ENCODE results near the gene C20orf96.

C20orf96 gene

DNA sequence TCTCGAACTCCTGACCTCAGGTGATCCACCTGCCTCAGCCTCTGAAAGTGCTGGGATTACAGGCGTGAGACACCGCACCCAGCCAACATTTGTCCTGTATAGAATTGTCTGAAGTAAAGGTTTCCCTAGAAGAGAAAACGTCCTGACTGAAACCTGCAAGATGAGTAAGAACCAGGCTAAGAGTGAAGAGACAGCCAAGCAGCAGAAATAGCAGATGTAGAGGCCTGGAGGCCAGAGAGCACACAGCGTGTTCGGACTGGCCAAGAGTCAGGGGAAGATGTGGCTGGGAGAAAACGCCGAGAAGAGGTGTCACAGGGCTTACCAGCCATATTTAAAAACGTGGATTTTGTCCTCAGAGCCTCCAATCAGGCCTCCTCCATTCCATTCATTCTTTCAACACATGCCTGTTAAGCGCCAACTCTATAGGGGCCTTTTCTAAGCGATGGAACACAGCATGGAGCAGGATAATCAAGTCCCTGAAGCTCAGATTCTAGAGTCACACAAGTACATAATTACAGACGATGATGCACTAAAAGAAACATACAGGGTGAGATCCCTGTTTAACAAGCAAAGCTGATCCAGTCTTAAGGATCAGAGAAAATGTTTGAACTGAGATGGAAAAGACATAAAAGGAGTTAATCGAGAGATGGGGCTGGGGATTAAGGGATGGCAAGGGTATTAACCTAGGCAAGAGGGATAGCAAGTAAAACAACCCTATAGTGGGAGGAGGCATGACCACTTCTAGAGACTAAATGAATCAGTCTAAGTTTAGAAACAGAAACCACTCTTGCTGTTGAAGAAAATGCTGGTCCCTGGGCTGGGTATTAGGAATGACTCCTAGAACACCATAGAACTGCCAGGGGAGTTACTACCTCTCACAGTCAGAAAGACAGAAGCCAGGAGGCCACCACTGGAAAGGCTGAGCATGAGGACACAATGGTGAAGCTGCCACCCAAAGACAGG, 11.6 kb upstream of the C20orf96 start:
- H4K20me1 ChIP-seq (ENCODE audit: insufficient read depth), result 0 out of 2 replicates have a peak, but pooled peaks cover 8% of the 10 kb centered on the region
- H2AFZ ChIP-seq (ENCODE audit: low read depth), result no peak overlapping the region
- no peak overlapping the region for H3K27ac ChIP-seq
- no peak overlapping the region for H3K4me3 ChIP-seq (IDR thresholded peaks at IDR 0.05; ENCODE audit: insufficient read depth, low read depth, low read length)
- peaks cover 31% of the 10 kb centered on the region for H3K79me2 ChIP-seq (ENCODE audit: insufficient read depth, low read depth)
- H3K4me2 ChIP-seq, result no peak overlapping the region
- peaks cover 24% of the 10 kb centered on the region for H3K4me1 ChIP-seq (ENCODE audit: low read depth, poor library complexity, severe bottlenecking)
- no peaks in the 10 kb centered on the region for H3K27me3 ChIP-seq (ENCODE audit: insufficient read depth, low read depth)
- no peak overlapping the region for H3K9ac ChIP-seq
- H3K36me3 ChIP-seq (ENCODE audit: insufficient read depth), result no peaks in the 10 kb centered on the region
- TF ChIP-seq, protein P1, sequence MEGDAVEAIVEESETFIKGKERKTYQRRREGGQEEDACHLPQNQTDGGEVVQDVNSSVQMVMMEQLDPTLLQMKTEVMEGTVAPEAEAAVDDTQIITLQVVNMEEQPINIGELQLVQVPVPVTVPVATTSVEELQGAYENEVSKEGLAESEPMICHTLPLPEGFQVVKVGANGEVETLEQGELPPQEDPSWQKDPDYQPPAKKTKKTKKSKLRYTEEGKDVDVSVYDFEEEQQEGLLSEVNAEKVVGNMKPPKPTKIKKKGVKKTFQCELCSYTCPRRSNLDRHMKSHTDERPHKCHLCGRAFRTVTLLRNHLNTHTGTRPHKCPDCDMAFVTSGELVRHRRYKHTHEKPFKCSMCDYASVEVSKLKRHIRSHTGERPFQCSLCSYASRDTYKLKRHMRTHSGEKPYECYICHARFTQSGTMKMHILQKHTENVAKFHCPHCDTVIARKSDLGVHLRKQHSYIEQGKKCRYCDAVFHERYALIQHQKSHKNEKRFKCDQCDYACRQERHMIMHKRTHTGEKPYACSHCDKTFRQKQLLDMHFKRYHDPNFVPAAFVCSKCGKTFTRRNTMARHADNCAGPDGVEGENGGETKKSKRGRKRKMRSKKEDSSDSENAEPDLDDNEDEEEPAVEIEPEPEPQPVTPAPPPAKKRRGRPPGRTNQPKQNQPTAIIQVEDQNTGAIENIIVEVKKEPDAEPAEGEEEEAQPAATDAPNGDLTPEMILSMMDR (conservative IDR thresholded peaks at IDR 0.05; ENCODE audit: low read depth, low read length), result no peak

DNA sequence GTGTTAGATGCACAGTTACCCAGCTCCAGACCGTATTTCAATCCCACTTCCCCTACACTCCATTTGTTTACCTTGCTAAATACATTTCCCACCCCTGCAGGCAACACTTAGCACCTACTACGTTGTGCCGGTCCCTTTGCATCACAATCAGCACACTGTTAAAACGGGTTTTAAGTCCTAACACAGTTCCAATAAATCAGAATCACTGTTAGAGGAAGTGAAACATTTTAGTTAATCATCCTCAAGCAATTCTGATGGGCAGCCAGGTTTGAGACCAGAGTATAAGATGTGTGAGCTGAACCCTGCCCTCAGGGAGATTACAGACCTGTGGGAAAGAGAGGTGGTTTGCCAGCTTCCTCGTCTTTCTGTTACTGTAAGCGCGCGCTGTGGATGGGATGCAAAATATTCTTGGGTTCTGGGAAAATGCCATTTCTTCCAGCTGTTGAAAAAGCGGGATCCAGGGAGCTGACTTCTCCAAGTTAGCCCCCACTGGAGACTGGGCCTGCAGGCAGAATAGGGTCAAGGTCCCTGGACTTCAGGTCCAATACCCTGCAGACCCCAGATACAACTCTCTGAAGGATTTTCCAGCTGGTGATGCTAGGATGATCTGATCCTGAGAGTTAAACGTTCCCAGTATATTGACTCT, 9.9 kb upstream of the C20orf96 start:
- TF ChIP-seq, protein P1 (conservative IDR thresholded peaks at IDR 0.05; ENCODE audit: low read depth, low read length), result no peak
- Histone ChIP-seq H2AFZ (ENCODE audit: low read depth) (no peak overlapping the region), H3K9ac (no peak overlapping the region), H3K4me1 (ENCODE audit: low read depth, poor library complexity, severe bottlenecking) (peaks cover 24% of the 10 kb centered on the region), H3K79me2 (ENCODE audit: insufficient read depth, low read depth) (peaks cover 36% of the 10 kb centered on the region), H3K27me3 (ENCODE audit: insufficient read depth, low read depth) (no peaks in the 10 kb centered on the region), H3K4me2 (peak overlapping the region; percentile 91), H3K4me3 (IDR thresholded peaks at IDR 0.05; ENCODE audit: insufficient read depth, low read depth, low read length) (no peak overlapping the region), H4K20me1 (ENCODE audit: insufficient read depth) (0 out of 2 replicates have a peak, but pooled peaks cover 8% of the 10 kb centered on the region), H3K27ac (no peak overlapping the region), H3K36me3 (ENCODE audit: insufficient read depth) (no peaks in the 10 kb centered on the region)

DNA sequence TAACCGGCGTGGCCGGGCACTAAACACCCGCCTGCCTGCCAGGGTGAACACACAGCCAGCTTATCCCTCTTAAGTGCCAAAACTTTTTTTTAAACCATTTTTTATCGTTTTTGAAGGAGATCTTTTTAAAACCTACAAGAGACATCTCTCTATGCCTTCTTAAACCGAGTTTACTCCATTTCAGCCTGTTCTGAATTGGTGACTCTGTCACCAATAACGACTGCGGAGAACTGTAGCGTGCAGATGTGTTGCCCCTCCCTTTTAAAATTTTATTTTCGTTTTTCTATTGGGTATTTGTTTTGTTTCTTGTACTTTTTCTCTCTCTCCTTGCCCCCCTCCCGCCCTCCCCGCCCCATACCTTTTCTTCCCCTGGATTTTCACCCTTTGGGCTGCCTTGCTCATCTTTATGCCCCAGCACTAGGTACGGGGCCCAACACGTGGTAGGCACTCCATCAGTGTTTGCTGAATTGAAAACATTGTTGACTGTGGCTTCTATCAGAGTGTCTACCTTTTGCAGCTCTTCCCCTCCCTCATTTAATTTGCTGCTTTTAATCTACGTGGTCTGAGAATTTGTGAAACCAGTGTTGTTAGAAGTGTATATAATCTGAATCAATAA, 8.3 kb upstream of the C20orf96 start:
- H3K27ac ChIP-seq, result peak overlapping the region; percentile 93; the same call in 1 of the 2 replicates
- H2AFZ ChIP-seq (ENCODE audit: low read depth), result no peak overlapping the region

More for the DNA sequence above, 8.3 kb upstream of the C20orf96 start:
- H4K20me1 ChIP-seq (ENCODE audit: insufficient read depth), result 0 out of 2 replicates have a peak, but pooled peaks cover 8% of the 10 kb centered on the region
- no peaks in the 10 kb centered on the region for H3K27me3 ChIP-seq (ENCODE audit: insufficient read depth, low read depth)
- H3K4me1 ChIP-seq (ENCODE audit: low read depth, poor library complexity, severe bottlenecking), result peaks cover 24% of the 10 kb centered on the region
- TF ChIP-seq, protein P1 (conservative IDR thresholded peaks at IDR 0.05; ENCODE audit: low read depth, low read length), result no peak
- H3K9ac ChIP-seq, result peak overlapping the region; percentile 97; the same call in 1 of the 2 replicates
- no peaks in the 10 kb centered on the region for H3K36me3 ChIP-seq (ENCODE audit: insufficient read depth)
- peak overlapping the region; percentile 91 for H3K4me2 ChIP-seq
- peaks cover 36% of the 10 kb centered on the region for H3K79me2 ChIP-seq (ENCODE audit: insufficient read depth, low read depth)
- no peak overlapping the region for H3K4me3 ChIP-seq (IDR thresholded peaks at IDR 0.05; ENCODE audit: insufficient read depth, low read depth, low read length)
